Measurements from ENCODE around the gene C1orf35. TPM values are rescaled to one million over a fixed set of nuclear protein-coding genes. Genes with fewer than 3 reads are reported as not detected.

The C1orf35 gene
- total RNA-seq, 2 donors from 2014 or later = 18.3 TPM

GRCh38 chr1:228108742-228109072, 5.6 kb upstream of the C1orf35 start:
- Mint-ChIP-seq H3K27me3 (no peaks in the 10 kb centered on the region), H3K9me3 (no peaks in the 10 kb centered on the region), H3K4me3 (peak overlapping the region; percentile 90), H3K36me3 (ENCODE audit: low read depth) (peaks cover 18% of the 10 kb centered on the region), H3K27ac (peak overlapping the region; percentile 91), H3K4me1 (peaks cover 11% of the 10 kb centered on the region)
- ATAC-seq (replicated peaks) = no peak

GRCh38 chr1:228108055-228108690, 5.0 kb upstream of the C1orf35 start:
- Mint-ChIP-seq H3K4me3 (peak overlapping the region; percentile 90), H3K4me1 (peaks cover 11% of the 10 kb centered on the region), H3K27ac (peak overlapping the region; percentile 91), H3K27me3 (no peaks in the 10 kb centered on the region), H3K36me3 (ENCODE audit: low read depth) (peaks cover 22% of the 10 kb centered on the region), H3K9me3 (no peaks in the 10 kb centered on the region)
- ATAC-seq (replicated peaks) = no peak

GRCh38 chr1:228107636-228108035, 4.5 kb upstream of the C1orf35 start:
- Mint-ChIP-seq H3K27ac (peak overlapping the region; percentile 91), H3K4me3 (peak overlapping the region; percentile 90), H3K36me3 (ENCODE audit: low read depth) (peaks cover 25% of the 10 kb centered on the region), H3K4me1 (peaks cover 11% of the 10 kb centered on the region), H3K9me3 (no peaks in the 10 kb centered on the region), H3K27me3 (no peaks in the 10 kb centered on the region)
- ATAC-seq (replicated peaks) = no peak

- Mint-ChIP-seq H3K9me3 (no peaks in the 10 kb centered on the region), H3K4me3 (peak overlapping the region; percentile 20), H3K4me1 (peaks cover 11% of the 10 kb centered on the region), H3K36me3 (ENCODE audit: low read depth) (peaks cover 25% of the 10 kb centered on the region), H3K27me3 (no peaks in the 10 kb centered on the region), H3K27ac (no peak overlapping the region)
- ATAC-seq (replicated peaks) = no peak
Measured at GRCh38 chr1:228106800-228107054, 3.6 kb upstream of the C1orf35 start.

GRCh38 chr1:228105996-228106799, 3.1 kb upstream of the C1orf35 start:
- peaks cover 16% of the 10 kb centered on the region for H3K4me1 Mint-ChIP-seq

GRCh38 chr1:228105270-228105995, 2.3 kb upstream of the C1orf35 start:
- Mint-ChIP-seq H3K4me3 (peak overlapping the region; percentile 91), H3K27me3 (no peaks in the 10 kb centered on the region), H3K36me3 (ENCODE audit: low read depth) (peaks cover 38% of the 10 kb centered on the region), H3K27ac (no peak overlapping the region), H3K9me3 (no peaks in the 10 kb centered on the region), H3K4me1 (peaks cover 17% of the 10 kb centered on the region)
- ATAC-seq (replicated peaks) = no peak

More at GRCh38 chr1:228105996-228106799, 3.1 kb upstream of the C1orf35 start:
- peak overlapping the region; percentile 20 for H3K4me3 Mint-ChIP-seq
- no peaks in the 10 kb centered on the region for H3K9me3 Mint-ChIP-seq
- peaks cover 30% of the 10 kb centered on the region for H3K36me3 Mint-ChIP-seq (ENCODE audit: low read depth)
- no peak overlapping the region for H3K27ac Mint-ChIP-seq
- no peaks in the 10 kb centered on the region for H3K27me3 Mint-ChIP-seq
- ATAC-seq (replicated peaks) = no peak

DNA sequence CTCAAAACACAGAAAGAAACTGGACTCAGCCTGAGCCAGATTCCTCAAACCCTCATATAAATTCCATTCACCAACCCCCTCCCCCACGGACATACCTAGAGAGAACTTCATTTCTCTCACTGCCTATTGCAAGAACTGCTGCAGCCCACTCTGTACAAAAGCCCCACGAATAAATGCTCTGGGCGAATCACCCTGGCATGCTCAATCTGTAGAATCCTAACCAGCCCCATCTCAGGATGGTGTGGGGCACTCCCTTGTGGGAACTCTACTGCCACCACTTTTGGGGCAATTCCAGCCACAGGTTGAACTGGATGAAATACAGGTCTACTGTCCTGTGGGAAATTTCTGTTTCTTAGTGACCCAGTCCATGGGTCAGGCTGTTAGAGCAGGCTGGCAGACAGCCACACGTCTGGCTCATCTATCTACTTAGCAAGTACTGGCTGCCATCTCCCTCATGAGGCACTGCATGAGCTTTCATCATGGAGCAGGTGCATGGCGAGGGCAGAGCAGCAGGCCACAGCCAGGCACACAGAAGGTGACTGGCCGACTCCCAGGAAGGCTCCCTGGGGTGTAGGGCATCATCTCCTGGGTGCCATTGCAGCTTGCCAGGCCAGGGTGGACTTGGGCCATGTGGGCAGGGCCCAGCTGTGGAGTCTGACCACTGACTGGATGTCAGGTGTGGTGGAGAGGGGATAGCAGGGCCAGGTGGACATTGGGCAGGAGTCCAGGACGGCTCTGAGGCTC, 1.6 kb upstream of the C1orf35 start:
- peak overlapping the region; percentile 20 for H3K27ac Mint-ChIP-seq
- peak overlapping the region; percentile 91 for H3K4me3 Mint-ChIP-seq
- H3K27me3 Mint-ChIP-seq = no peaks in the 10 kb centered on the region
- H3K9me3 Mint-ChIP-seq = no peaks in the 10 kb centered on the region
- peaks cover 13% of the 10 kb centered on the region for H3K4me1 Mint-ChIP-seq
- peaks cover 45% of the 10 kb centered on the region for H3K36me3 Mint-ChIP-seq (ENCODE audit: low read depth)
- no peak for ATAC-seq (replicated peaks)

GRCh38 chr1:228101994-228102790, 933 bp downstream of the C1orf35 start:
- peak overlapping the region; percentile 91 for H3K4me3 Mint-ChIP-seq
- no peaks in the 10 kb centered on the region for H3K9me3 Mint-ChIP-seq
- peaks cover 63% of the 10 kb centered on the region for H3K36me3 Mint-ChIP-seq (ENCODE audit: low read depth)
- H3K27me3 Mint-ChIP-seq = no peaks in the 10 kb centered on the region
- peaks cover 12% of the 10 kb centered on the region for H3K4me1 Mint-ChIP-seq
- ATAC-seq (replicated peaks) = peak; percentile 34
- no peak overlapping the region for H3K27ac Mint-ChIP-seq

DNA sequence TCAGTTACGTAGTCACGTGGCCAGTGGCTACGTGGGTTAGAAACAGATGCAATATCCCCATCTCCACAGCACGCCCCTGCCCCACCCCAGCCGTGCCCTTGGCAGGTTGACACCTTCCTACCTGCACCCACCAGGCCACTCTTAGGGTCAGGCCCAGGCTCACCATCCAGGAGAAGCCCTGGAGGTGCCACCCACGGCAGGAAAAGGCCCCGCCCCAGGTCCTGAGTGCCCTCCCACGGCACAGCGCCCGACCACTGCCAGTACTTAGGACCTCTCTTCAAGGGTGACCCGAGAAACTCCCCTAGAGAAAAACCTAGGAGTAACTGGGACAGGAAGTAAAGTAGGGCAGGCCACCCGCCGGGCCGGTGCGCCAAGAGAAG, 1.5 kb downstream of the C1orf35 start:
- no peak for ATAC-seq (replicated peaks)
- peaks cover 63% of the 10 kb centered on the region for H3K36me3 Mint-ChIP-seq (ENCODE audit: low read depth)
- no peaks in the 10 kb centered on the region for H3K9me3 Mint-ChIP-seq
- H3K4me1 Mint-ChIP-seq = peaks cover 12% of the 10 kb centered on the region
- H3K27me3 Mint-ChIP-seq = no peaks in the 10 kb centered on the region
- peak overlapping the region; percentile 81 for H3K27ac Mint-ChIP-seq
- peak overlapping the region; percentile 91 for H3K4me3 Mint-ChIP-seq

GRCh38 chr1:228100822-228101613, 2.1 kb downstream of the C1orf35 start:
- Mint-ChIP-seq H3K36me3 (ENCODE audit: low read depth) (peaks cover 64% of the 10 kb centered on the region), H3K27me3 (no peaks in the 10 kb centered on the region), H3K4me1 (peaks cover 12% of the 10 kb centered on the region), H3K9me3 (no peaks in the 10 kb centered on the region), H3K27ac (peak overlapping the region; percentile 81), H3K4me3 (peak overlapping the region; percentile 91)
- no peak for ATAC-seq (replicated peaks)

GRCh38 chr1:228099331-228099732, 3.8 kb downstream of the C1orf35 start:
- H3K4me3 Mint-ChIP-seq = no peak overlapping the region
- peaks cover 6% of the 10 kb centered on the region for H3K9me3 Mint-ChIP-seq
- no peak overlapping the region for H3K27ac Mint-ChIP-seq
- H3K4me1 Mint-ChIP-seq = peaks cover 23% of the 10 kb centered on the region
- H3K27me3 Mint-ChIP-seq = no peaks in the 10 kb centered on the region
- no peak for ATAC-seq (replicated peaks)
- peaks cover 81% of the 10 kb centered on the region for H3K36me3 Mint-ChIP-seq (ENCODE audit: low read depth)

DNA sequence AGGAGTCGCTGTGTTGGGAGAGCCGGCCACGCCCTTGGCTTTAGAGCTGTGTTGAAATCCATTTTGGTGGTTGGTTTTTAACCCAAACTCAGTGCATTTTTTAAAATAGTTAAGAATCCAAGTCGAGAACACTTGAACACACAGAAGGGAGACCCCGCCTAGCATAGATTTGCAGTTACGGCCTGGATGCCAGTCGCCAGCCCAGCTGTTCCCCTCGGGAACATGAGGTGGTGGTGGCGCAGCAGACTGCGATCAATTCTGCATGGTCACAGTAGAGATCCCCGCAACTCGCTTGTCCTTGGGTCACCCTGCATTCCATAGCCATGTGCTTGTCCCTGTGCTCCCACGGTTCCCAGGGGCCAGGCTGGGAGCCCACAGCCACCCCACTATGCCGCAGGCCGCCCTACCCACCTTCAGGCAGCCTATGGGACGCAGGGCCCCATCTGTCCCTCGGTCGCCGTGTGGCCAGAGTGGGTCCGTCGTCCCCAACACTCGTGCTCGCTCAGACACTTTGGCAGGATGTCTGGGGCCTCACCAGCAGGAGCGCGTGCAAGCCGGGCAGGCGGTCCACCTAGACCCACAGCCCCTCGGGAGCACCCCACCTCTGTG, 4.7 kb downstream of the C1orf35 start:
- Mint-ChIP-seq H3K27ac (no peak overlapping the region), H3K9me3 (peaks cover 6% of the 10 kb centered on the region), H3K4me1 (peaks cover 22% of the 10 kb centered on the region), H3K4me3 (no peak overlapping the region), H3K36me3 (ENCODE audit: low read depth) (peaks cover 88% of the 10 kb centered on the region), H3K27me3 (no peaks in the 10 kb centered on the region)
- ATAC-seq (replicated peaks) = no peak

All from activated T-helper 17 cell treated with anti-CD3 and anti-CD28 coated beads, Interleukin-2, amount 50 U/mL, for 72 hours (primary cell).